HG02885 (cell line): ENCODE data around the gene CYP24A1.

Experiments
- ATAC-seq: cut with Tn5 transposase; IDR thresholded peaks from one replicate; pipeline ENCODE4 v1.9.1; 2021; ENCODE audit warnings: mild to moderate bottlenecking; ENCODE audit not compliant: unreplicated experiment, poor library complexity

CYP24A1 gene

GRCh38 chr20:54158856-54159418, 14.8 kb downstream of the CYP24A1 start:
- ATAC-seq = no peak

- no peak for ATAC-seq
These were observed 15.6 kb downstream of the CYP24A1 start for GRCh38 chr20:54158226-54158625.

DNA sequence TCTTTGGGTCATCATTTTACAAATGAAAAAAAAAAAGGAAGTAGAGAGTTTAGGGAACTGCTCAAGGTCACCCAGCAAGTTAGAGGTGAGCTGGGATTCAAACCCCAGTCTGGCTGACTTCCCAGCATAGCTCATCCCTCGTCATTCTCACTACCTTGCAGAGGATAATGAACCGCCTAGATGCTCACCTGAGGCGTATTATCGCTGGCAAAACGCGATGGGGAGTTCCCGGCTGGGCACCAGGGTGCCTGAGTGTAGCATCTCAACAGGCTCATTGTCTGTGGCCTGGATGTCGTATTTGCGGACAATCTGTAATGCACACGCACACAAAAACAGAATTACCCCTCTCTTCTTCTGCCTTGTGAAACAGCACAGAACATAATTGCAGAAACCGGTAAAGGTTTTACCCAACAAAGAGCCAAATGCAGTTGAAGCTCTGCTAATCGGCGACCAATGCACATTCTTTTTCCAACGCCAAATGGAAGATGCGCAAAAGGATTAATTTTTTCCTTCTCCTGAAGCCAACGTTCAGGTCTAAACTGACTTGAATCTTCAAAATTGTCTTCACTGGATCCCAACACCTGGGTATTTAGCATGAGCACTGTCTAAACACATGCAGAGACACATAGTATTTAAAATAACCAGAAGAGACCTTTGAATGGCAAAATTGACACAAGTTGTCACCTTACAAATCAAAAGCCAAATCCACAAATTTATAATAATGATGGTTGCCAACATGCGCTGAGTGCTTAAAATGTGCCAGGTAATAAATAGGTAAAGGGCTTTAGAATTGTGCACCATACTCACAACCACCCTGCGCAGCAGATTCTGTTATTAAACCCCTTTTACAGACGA, 16.6 kb downstream of the CYP24A1 start:
- no peak for ATAC-seq

DNA sequence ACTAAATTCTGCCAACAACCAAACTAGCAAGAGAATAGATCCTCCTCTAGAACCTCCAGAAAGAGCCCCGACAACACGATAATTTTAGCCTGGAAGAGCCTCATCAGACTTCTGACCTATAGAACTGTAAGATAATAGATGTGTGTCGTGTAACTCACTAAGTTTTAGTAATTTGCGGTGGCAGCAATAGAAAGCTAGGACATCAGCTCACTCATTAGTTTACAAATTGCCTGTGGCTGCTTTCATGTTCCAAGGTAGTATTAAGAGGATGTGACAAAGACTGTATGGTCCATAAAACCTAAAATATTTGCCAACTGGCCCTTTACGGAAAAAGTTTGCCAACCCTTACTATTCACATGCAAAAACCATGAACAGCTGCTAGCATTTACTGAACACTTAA, 17.3 kb downstream of the CYP24A1 start:
- no peak for ATAC-seq

GRCh38 chr20:54155736-54156317, 18.0 kb downstream of the CYP24A1 start:
- no peak for ATAC-seq

- ATAC-seq = no peak
These were observed 19.3 kb downstream of the CYP24A1 start for GRCh38 chr20:54154439-54154838.

- ATAC-seq = no peak
These were observed 19.9 kb downstream of the CYP24A1 start for GRCh38 chr20:54153847-54154246.

GRCh38 chr20:54153041-54153327, 20.8 kb downstream of the CYP24A1 start:
- ATAC-seq = no peak

DNA sequence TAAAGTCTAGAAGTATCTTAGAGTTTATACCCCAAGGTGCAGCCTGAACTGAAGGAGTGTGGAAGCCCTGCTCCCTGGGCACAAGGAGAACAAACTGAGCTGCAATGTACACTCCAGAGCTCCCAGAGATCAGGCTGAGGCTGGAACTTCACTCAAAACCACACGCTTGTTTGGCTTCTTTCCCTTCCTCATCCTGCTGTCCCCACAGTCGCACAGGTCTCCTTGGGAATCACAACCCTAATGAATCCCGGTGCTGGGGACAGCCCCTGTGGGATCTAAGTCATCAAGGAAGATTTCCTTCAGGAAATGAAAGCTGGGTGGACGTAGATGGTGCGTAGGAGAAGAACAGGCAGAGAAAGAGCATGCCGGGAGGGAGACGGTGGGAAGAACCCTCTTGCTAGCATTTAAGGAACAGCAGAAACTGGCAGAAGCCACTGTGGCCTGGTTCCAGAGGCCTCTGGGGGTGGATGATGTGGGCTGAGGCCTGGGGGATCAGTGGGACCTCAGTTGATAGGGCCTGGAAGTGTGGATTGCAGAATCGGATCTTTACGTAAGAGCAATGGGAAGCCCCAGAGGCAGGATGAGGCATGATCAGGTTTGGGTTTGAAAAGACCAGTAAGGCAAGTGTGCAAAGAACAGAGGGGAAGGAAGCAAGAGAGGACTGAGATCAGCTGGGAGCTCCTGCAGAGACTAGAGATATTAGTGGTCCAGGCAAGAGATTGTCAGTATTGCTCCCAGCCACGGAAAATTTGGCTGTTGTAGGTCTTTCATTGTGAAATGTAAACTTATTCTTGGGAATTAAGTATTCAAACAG, 21.4 kb downstream of the CYP24A1 start:
- no peak for ATAC-seq

- no peak for ATAC-seq
These were observed 22.1 kb downstream of the CYP24A1 start for GRCh38 chr20:54151511-54152226.

DNA sequence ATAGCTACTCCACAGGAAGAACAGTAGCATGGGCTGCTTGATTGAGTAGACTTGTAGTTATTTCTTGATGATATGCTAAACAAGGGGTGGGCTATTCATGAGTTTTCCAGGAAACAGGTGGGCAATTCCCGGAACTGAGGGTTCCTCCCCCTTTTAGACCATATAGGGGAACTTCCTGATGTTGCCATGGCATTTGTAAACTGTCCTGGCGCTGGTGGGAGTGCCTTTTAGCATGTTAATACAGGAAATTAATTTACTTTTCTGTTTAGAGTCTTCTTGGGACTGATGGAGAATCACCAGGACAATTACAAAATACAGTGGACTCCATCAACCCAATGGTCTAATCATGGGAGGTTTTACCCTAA, 22.7 kb downstream of the CYP24A1 start:
- ATAC-seq = no peak

DNA sequence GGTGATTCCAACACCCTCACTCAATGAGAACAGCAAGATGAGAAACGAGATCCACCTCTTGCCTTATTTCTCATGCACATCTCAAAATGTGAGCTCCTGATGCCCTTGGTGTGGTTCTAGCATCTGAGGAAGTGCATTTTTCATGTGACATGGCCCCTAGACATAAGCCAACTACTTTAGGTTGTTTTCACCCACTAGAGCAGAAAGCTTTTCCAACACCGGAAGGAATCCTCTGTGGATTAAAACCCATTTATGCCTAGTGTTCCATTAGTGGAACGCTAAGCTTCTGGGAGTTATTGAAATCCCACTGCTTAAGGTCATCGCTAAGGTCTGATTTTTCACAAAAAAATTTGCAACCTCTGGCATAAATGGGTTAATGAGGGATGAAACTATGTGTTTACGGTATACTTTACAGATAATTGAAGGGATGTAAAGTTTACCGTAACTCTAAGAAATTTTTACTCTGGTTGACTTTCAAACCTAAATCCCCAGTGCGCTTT, 24.0 kb downstream of the CYP24A1 start:
- no peak for ATAC-seq

GRCh38 chr20:54148947-54149764, 24.6 kb downstream of the CYP24A1 start:
- ATAC-seq = no peak

DNA sequence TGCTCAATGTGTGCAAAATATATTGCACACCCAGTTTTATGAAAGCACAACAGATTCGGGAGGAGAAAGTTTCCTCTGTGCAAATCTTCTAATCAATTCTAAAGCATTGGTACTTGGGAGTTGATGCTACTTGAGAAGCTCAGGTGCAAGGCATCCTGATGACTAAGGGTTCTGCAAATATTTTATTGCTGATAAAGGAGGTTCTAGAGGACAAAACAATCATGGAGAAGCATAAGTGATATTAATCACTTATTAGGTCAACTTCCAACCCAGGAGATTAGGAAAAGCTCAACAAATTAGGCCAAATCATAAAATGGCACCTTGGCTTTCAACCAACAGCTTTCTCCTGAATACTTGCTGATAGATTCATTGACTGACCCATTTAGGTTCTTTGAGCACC, 27.1 kb downstream of the CYP24A1 start:
- no peak for ATAC-seq

GRCh38 chr20:54144847-54145414, 28.9 kb downstream of the CYP24A1 start:
- ATAC-seq = no peak

DNA sequence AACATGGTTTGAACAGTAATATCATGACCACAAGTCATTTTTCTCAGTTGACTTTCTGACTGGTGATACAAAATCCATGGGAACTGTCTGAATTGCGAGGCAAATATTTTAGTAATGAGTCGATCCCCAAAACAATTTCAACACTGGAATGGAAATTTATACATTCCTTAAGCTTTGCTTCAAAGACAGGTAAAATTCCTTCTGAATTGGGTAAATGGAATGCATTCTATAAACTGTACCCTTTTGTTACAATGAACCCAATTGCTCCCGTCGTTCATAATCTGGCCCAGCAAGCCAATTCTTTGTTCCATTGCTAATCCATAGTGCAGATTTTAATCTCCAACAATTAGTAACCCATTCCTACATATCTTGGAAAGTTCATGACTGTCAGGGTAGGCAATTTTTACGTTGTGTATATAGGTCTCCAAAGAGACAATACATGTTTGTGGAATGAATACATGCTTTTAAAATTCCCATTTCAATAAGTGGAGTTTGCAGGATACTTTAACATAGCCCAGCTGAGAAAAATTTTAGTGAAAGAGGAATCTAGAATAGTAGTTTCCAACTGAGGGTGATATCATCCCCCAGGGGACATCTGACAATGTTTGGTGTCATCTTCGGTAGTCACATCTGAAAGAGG, 32.7 kb downstream of the CYP24A1 start:
- no peak for ATAC-seq

DNA sequence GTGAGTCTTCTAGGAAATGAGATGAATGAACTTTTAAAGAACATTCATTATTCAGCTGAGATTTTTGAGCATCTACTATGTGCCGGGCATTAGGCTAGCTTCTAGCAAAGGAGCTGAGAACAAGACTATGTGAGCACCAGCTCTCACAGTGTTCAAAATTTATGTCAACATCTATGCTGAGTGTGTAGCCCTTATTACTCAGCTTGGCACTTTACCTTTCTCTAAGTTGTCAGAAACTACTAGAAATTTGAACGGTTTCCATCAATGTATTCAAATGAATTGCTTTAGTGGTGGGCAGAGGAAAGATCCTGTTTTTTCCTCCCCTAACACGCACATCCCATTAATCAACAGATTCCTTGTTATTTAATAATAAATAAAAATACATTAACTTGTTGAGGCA, 33.3 kb downstream of the CYP24A1 start:
- no peak for ATAC-seq

DNA sequence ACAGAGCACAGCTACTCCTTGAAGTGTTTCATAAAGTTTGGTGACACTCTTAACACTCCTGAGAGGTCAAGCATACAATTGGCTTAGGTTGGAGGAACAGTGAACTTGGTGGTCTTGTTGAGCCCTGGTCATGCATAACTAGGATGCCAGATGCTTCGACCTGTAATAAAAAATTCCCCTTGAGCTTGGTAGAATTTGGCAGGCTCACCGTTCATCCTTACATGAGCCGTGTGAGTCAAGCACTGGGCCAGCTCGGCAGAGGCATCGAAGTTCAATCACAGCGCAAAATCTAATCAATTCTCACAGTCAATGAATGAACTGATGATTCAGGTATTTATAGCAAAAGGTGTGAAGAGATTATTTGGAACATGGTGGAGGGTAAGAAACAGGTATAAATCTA, 33.7 kb downstream of the CYP24A1 start:
- ATAC-seq = no peak

DNA sequence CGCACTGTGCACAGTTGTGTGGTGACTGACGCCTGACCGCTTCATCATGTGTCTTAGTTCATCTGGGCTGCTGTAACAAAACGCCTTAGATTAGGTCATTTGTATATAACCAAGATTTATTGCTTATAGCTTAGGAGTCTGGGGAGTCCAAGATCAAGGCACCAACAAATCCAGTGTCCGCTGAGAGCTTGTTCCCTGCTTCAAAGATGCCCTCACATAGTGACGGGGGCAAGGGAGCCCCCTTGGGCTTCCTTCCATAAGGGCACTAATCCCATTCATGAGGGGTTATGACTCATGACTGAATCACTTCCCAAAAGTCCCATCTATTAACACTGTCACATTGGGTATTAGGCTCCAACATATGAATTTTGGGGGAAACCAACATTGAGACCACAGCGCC, 34.6 kb downstream of the CYP24A1 start:
- ATAC-seq = no peak
